MM.1S (cell line): ENCODE data around the gene LRRC56.

ENCODE experiments used
- EZH2phosphoT487 ChIP-seq: fragments of 300-600 bp; sonication (generic); IDR thresholded peaks from 2 replicates; pipeline ENCODE4 v1.6.1; 2018; ENCODE audit warnings: antibody characterized with exemption, low read length
- TF ChIP-seq, protein P1 (sequence below): fragments of 300-600 bp; sonication (generic); IDR thresholded peaks from 2 replicates; pipeline ENCODE4 v1.5.1; 2016; ENCODE audit warnings: antibody characterized with exemption, low read length, mixed read lengths

- TF ChIP-seq, protein P1, sequence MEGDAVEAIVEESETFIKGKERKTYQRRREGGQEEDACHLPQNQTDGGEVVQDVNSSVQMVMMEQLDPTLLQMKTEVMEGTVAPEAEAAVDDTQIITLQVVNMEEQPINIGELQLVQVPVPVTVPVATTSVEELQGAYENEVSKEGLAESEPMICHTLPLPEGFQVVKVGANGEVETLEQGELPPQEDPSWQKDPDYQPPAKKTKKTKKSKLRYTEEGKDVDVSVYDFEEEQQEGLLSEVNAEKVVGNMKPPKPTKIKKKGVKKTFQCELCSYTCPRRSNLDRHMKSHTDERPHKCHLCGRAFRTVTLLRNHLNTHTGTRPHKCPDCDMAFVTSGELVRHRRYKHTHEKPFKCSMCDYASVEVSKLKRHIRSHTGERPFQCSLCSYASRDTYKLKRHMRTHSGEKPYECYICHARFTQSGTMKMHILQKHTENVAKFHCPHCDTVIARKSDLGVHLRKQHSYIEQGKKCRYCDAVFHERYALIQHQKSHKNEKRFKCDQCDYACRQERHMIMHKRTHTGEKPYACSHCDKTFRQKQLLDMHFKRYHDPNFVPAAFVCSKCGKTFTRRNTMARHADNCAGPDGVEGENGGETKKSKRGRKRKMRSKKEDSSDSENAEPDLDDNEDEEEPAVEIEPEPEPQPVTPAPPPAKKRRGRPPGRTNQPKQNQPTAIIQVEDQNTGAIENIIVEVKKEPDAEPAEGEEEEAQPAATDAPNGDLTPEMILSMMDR = no peak
- TF ChIP-seq EZH2phosphoT487 = no peak
Observed at GRCh38 chr11:590997-591396, 53.7 kb downstream of the LRRC56 start.
